Breast epithelium (tissue), 3 donors: Measurements from ENCODE around the gene GPR78.

ENCODE experiments used
- CTCF ChIP-seq, 3 donors: fragments of 450-650 bp; IDR thresholded peaks; one replicate each; pipeline ENCODE4 v1.5.1; 2016 to 2017; ENCODE audit warnings: antibody characterized with exemption in 3 of 3, mild to moderate bottlenecking in 3 of 3, moderate library complexity in 3 of 3
- POLR2A ChIP-seq: fragments of 450-650 bp; IDR thresholded peaks from one replicate; pipeline ENCODE4 v1.6.1; 2016; ENCODE audit warnings: antibody characterized with exemption, mild to moderate bottlenecking, moderate library complexity

GRCh38 chr4:8617486-8618040, 37.4 kb downstream of the GPR78 start:
- TF ChIP-seq CTCF (IDR thresholded peaks at IDR 0.05) = no peak
- TF ChIP-seq POLR2A = no peak
